Measurements from ENCODE around the gene SCARB2.

DNA sequence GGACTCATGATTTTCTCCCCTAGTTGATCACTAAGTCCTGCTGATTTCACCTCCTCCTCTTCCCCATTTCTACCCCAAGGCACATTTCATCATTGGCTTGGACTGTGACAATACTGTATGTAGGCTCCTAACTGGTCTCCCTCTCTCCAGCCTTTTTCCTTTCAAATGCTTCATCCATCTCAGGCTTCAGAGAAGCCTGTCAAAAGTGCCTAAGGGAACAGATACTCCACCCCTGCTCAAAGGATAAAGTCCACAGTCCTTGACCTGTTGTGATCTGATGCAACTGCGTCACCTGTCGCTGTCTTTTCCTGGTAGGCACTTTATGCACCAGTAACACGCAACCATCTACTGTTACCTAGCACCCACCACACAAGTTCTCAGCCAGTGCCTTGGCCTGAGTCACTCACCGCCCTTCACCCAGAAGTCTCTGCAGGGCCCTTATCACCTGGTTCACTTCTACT, 12.8 kb downstream of the SCARB2 start:
- TF ChIP-seq, protein P1, sequence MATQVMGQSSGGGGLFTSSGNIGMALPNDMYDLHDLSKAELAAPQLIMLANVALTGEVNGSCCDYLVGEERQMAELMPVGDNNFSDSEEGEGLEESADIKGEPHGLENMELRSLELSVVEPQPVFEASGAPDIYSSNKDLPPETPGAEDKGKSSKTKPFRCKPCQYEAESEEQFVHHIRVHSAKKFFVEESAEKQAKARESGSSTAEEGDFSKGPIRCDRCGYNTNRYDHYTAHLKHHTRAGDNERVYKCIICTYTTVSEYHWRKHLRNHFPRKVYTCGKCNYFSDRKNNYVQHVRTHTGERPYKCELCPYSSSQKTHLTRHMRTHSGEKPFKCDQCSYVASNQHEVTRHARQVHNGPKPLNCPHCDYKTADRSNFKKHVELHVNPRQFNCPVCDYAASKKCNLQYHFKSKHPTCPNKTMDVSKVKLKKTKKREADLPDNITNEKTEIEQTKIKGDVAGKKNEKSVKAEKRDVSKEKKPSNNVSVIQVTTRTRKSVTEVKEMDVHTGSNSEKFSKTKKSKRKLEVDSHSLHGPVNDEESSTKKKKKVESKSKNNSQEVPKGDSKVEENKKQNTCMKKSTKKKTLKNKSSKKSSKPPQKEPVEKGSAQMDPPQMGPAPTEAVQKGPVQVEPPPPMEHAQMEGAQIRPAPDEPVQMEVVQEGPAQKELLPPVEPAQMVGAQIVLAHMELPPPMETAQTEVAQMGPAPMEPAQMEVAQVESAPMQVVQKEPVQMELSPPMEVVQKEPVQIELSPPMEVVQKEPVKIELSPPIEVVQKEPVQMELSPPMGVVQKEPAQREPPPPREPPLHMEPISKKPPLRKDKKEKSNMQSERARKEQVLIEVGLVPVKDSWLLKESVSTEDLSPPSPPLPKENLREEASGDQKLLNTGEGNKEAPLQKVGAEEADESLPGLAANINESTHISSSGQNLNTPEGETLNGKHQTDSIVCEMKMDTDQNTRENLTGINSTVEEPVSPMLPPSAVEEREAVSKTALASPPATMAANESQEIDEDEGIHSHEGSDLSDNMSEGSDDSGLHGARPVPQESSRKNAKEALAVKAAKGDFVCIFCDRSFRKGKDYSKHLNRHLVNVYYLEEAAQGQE (IDR thresholded peaks at IDR 0.05; ENCODE audit: insufficient read depth in 1 of 2, low read depth in 2 of 2, low read length in 2 of 2): no peak
- no peak for TF ChIP-seq POLR2AphosphoS5 (IDR thresholded peaks at IDR 0.05; ENCODE audit: low read depth, low read length)
- no peak for TF ChIP-seq FOXP2 (optimal IDR thresholded peaks at IDR 0.05; ENCODE audit: borderline replicate concordance, extremely low read depth, extremely low read length, insufficient read depth)
- no peak for TF ChIP-seq TAF1 (IDR thresholded peaks at IDR 0.05; ENCODE audit: borderline replicate concordance, insufficient read depth, low read length)
- no peak for TF ChIP-seq SIN3A (IDR thresholded peaks at IDR 0.05; ENCODE audit: borderline replicate concordance, insufficient read depth, low read length)

Data from PFSK-1 (cell line).